ENCODE data around the gene AUTS2. TPM values are rescaled to one million over a fixed set of nuclear protein-coding genes. Genes with fewer than 3 reads are reported as not detected.

Gene AUTS2
- polyA plus RNA-seq, 1 donor (not counting 4 experiments of a cell fraction or from before 2014, with no cell fraction given) = 4.7 TPM

DNA sequence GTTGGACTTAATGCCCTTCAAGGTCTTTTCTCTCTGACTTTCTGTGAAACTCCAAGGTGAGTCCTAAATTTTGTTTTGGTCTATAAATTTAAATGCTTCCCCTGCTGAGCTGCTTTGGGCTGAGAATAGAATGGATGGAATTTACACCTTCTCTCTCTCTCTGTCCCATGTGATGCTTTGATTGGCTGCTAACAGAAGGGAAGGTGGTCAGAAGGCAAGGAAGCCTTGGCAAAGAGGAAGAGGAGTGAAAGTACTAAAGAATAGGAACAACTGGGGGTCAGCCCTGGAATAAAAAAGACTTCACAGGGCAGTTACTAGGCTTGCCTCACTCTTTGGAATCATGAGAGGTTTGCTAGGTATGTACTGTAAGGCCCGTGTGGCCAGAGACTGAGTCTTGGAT, 260.2 kb downstream of the AUTS2 start:
- no peaks in the 10 kb centered on the region for H3K4me1 ChIP-seq (ENCODE audit: control insufficient read depth, extremely low read depth, insufficient read depth, low read length)
- no peak overlapping the region for H3K9ac ChIP-seq (ENCODE audit: control insufficient read depth, extremely low read depth, insufficient read depth, low read length)
- no peak overlapping the region for H3K27ac ChIP-seq (ENCODE audit: control insufficient read depth, insufficient read depth, low read length)
- no peaks in the 10 kb centered on the region for H3K36me3 ChIP-seq (ENCODE audit: control insufficient read depth in 2 of 2, extremely low read depth in 1 of 2, insufficient read depth in 2 of 2, low read length in 2 of 2)
- no peak for TF ChIP-seq EZH2 (IDR thresholded peaks at IDR 0.05; ENCODE audit: low read length)
- TF ChIP-seq, protein P1, sequence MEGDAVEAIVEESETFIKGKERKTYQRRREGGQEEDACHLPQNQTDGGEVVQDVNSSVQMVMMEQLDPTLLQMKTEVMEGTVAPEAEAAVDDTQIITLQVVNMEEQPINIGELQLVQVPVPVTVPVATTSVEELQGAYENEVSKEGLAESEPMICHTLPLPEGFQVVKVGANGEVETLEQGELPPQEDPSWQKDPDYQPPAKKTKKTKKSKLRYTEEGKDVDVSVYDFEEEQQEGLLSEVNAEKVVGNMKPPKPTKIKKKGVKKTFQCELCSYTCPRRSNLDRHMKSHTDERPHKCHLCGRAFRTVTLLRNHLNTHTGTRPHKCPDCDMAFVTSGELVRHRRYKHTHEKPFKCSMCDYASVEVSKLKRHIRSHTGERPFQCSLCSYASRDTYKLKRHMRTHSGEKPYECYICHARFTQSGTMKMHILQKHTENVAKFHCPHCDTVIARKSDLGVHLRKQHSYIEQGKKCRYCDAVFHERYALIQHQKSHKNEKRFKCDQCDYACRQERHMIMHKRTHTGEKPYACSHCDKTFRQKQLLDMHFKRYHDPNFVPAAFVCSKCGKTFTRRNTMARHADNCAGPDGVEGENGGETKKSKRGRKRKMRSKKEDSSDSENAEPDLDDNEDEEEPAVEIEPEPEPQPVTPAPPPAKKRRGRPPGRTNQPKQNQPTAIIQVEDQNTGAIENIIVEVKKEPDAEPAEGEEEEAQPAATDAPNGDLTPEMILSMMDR (optimal IDR thresholded peaks at IDR 0.05 in 1 of 3, IDR thresholded peaks at IDR 0.05 in 1 of 3, conservative IDR thresholded peaks at IDR 0.05 in 1 of 3; ENCODE audit: extremely low read depth in 1 of 3, insufficient read depth in 2 of 3, low read length in 3 of 3) = no peak
- no peaks in the 10 kb centered on the region for H4K20me1 ChIP-seq (ENCODE audit: control insufficient read depth, extremely low read depth, insufficient read depth, low read length)
- no peak for DNase-seq (ENCODE audit: low read depth, low spot score)
- no peak overlapping the region for H3K4me3 ChIP-seq (ENCODE audit: control insufficient read depth in 2 of 3, extremely low read depth in 1 of 3, insufficient read depth in 2 of 3, low read depth in 1 of 3, low read length in 3 of 3)
- dilution Hi-C loops (cut with MboI; ENCODE audit: extremely low pct_ligation_motif_present, low sequenced_read_pairs) = no loop called here
- peaks cover 8% of the 10 kb centered on the region for H3K27me3 ChIP-seq (ENCODE audit: control insufficient read depth, extremely low read depth, insufficient read depth, low read length)
- H3K79me2 ChIP-seq (ENCODE audit: control insufficient read depth, insufficient read depth, low read length) = no peaks in the 10 kb centered on the region
- no peaks in the 10 kb centered on the region for H3K9me1 ChIP-seq (ENCODE audit: control insufficient read depth, extremely low read depth, insufficient read depth, low read length)
- no peak overlapping the region for H2AFZ ChIP-seq (ENCODE audit: control insufficient read depth, low read length)
- H3K4me2 ChIP-seq (ENCODE audit: control insufficient read depth, extremely low read depth, insufficient read depth, low read depth, low read length) = no peak overlapping the region
- no peak for FAIRE-seq
- no peaks in the 10 kb centered on the region for H3K9me3 ChIP-seq (ENCODE audit: control insufficient read depth, low read depth, low read length)

DNA sequence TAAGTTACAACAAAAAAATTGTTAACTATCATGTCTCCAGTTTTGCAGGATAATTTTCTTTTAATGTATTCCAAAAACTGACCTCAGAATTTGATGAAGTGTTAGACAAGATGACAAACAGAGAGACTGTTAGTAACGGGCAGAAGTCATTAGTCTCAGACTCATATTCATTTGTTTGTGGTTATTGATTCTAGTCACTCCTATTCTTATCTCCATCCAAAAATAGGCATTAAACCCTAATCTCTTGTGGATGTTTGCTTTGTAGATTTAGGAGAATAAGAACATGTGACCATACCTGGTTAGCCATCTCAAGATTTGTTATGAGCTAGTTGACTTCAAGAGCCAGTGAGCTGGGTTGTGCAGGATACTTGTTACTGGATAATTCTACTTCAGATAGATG, 261.1 kb downstream of the AUTS2 start:
- Histone ChIP-seq H3K9me1 (ENCODE audit: control insufficient read depth, extremely low read depth, insufficient read depth, low read length) (no peaks in the 10 kb centered on the region), H3K4me1 (ENCODE audit: control insufficient read depth, extremely low read depth, insufficient read depth, low read length) (no peaks in the 10 kb centered on the region), H3K36me3 (ENCODE audit: control insufficient read depth in 2 of 2, extremely low read depth in 1 of 2, insufficient read depth in 2 of 2, low read length in 2 of 2) (no peaks in the 10 kb centered on the region), H3K4me3 (ENCODE audit: control insufficient read depth in 2 of 3, extremely low read depth in 1 of 3, insufficient read depth in 2 of 3, low read depth in 1 of 3, low read length in 3 of 3) (no peak overlapping the region), H4K20me1 (ENCODE audit: control insufficient read depth, extremely low read depth, insufficient read depth, low read length) (no peaks in the 10 kb centered on the region), H3K27me3 (ENCODE audit: control insufficient read depth, extremely low read depth, insufficient read depth, low read length) (peaks cover 8% of the 10 kb centered on the region), H3K27ac (ENCODE audit: control insufficient read depth, insufficient read depth, low read length) (no peak overlapping the region), H3K79me2 (ENCODE audit: control insufficient read depth, insufficient read depth, low read length) (no peaks in the 10 kb centered on the region), H3K9me3 (ENCODE audit: control insufficient read depth, low read depth, low read length) (no peaks in the 10 kb centered on the region), H3K9ac (ENCODE audit: control insufficient read depth, extremely low read depth, insufficient read depth, low read length) (no peak overlapping the region), H2AFZ (ENCODE audit: control insufficient read depth, low read length) (no peak overlapping the region), H3K4me2 (ENCODE audit: control insufficient read depth, extremely low read depth, insufficient read depth, low read depth, low read length) (no peak overlapping the region)
- DNase-seq (ENCODE audit: low read depth, low spot score) = no peak
- no peak for TF ChIP-seq EZH2 (IDR thresholded peaks at IDR 0.05; ENCODE audit: low read length)
- TF ChIP-seq, protein P1 (optimal IDR thresholded peaks at IDR 0.05 in 1 of 3, IDR thresholded peaks at IDR 0.05 in 1 of 3, conservative IDR thresholded peaks at IDR 0.05 in 1 of 3; ENCODE audit: extremely low read depth in 1 of 3, insufficient read depth in 2 of 3, low read length in 3 of 3) = no peak
- dilution Hi-C loops (cut with MboI; ENCODE audit: extremely low pct_ligation_motif_present, low sequenced_read_pairs) = no loop called here
- FAIRE-seq = no peak
